GM10266 (cell line): ENCODE measurements around the gene HES7.

Source experiments
- DNase-seq: peaks from one replicate; pipeline ENCODE4 v3.0.0; 2012; ENCODE audit errors: extremely low spot score
- CTCF ChIP-seq: IDR thresholded peaks from 2 replicates; pipeline ENCODE4 v1.5.1; 2012; ENCODE audit warnings: mild to moderate bottlenecking, low read depth; ENCODE audit not compliant: control insufficient read depth, insufficient read depth; ENCODE audit errors: missing control alignments

HES7 gene

GRCh38 chr17:8073627-8074484, 50.0 kb downstream of the HES7 start:
- TF ChIP-seq CTCF = peak; percentile 92

GRCh38 chr17:8072729-8073461, 51.0 kb downstream of the HES7 start:
- no peak for TF ChIP-seq CTCF

More at GRCh38 chr17:8073627-8074484, 50.0 kb downstream of the HES7 start:
- DNase-seq = peak; percentile 91

GRCh38 chr17:8072341-8072728, 51.6 kb downstream of the HES7 start:
- no peak for DNase-seq
- no peak for TF ChIP-seq CTCF

More at GRCh38 chr17:8072729-8073461, 51.0 kb downstream of the HES7 start:
- no peak for DNase-seq

GRCh38 chr17:8071496-8071895, 52.4 kb downstream of the HES7 start:
- TF ChIP-seq CTCF = no peak
- DNase-seq = no peak
